Loucy (cell line): ENCODE data around the gene PGAM1.

ENCODE experiments used
- EZH2phosphoT487 ChIP-seq: fragments of 200-600 bp; IDR thresholded peaks from 2 replicates; pipeline ENCODE4 v1.6.1; 2018; ENCODE audit warnings: antibody characterized with exemption, mild to moderate bottlenecking, moderate library complexity, borderline replicate concordance
- TF ChIP-seq, protein P1 (sequence below): fragments of 200-600 bp; sonication (generic); conservative IDR thresholded peaks from 2 replicates; pipeline ENCODE4 v1.5.1; 2014; ENCODE audit warnings: mild to moderate bottlenecking, antibody characterized with exemption, low read length

DNA sequence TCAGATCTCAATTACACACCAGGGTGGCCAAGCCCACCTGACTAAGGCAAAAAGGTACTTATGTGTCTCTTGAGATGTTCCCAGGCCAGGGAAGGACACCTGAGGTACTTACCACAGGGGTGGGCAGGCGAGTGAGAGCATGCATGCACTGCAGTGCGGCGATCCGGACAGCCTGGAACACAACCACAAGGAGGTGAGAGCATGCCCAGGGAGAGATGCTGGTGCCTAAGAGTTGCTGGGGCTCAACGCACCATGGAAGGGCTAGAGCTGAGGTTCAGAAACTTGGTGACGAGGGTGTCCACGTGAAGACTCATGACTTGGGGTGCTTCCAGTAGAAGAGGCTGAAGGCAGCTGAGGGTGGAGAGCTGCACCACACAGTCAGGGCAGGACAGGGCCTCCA lies 33.1 kb downstream of the PGAM1 start:
- TF ChIP-seq EZH2phosphoT487 = no peak
- TF ChIP-seq, protein P1, sequence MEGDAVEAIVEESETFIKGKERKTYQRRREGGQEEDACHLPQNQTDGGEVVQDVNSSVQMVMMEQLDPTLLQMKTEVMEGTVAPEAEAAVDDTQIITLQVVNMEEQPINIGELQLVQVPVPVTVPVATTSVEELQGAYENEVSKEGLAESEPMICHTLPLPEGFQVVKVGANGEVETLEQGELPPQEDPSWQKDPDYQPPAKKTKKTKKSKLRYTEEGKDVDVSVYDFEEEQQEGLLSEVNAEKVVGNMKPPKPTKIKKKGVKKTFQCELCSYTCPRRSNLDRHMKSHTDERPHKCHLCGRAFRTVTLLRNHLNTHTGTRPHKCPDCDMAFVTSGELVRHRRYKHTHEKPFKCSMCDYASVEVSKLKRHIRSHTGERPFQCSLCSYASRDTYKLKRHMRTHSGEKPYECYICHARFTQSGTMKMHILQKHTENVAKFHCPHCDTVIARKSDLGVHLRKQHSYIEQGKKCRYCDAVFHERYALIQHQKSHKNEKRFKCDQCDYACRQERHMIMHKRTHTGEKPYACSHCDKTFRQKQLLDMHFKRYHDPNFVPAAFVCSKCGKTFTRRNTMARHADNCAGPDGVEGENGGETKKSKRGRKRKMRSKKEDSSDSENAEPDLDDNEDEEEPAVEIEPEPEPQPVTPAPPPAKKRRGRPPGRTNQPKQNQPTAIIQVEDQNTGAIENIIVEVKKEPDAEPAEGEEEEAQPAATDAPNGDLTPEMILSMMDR = no peak
